ENCODE measurements around the gene MTHFD1L.
"Not testable (repeated sequence)": the region's sequence is repeated elsewhere in the genome, so short reads cannot be mapped to it uniquely, and the experiment has no call there.

Gene MTHFD1L

GRCh38 chr6:151112130-151112529 lies 246.6 kb downstream of the MTHFD1L start:
- Histone ChIP-seq H3K9me2 (replicated peaks; ENCODE audit: insufficient read depth, low read length) (no peaks in the 10 kb centered on the region), H2AFZ (ENCODE audit: low read depth, low read length, severe bottlenecking) (no peak overlapping the region), H3K36me3 (ENCODE audit: low read length) (no peaks in the 10 kb centered on the region), H3K27ac (ENCODE audit: low read depth, low read length) (no peak overlapping the region), H3K79me2 (ENCODE audit: insufficient read depth, low read length) (no peaks in the 10 kb centered on the region), H4K20me1 (ENCODE audit: low read depth, low read length) (no peaks in the 10 kb centered on the region), H3K9me3 (ENCODE audit: insufficient read depth, low read length) (no peaks in the 10 kb centered on the region), H3K9ac (ENCODE audit: low read length) (no peak overlapping the region), H3K27me3 (ENCODE audit: low read length) (no peaks in the 10 kb centered on the region; the same call in 1 of the 2 replicates), H3K4me2 (ENCODE audit: low read depth, low read length, poor library complexity, severe bottlenecking) (no peak overlapping the region), H3K4me3 (ENCODE audit: insufficient read depth, low read length, poor library complexity, severe bottlenecking) (no peak overlapping the region), H3F3A (ENCODE audit: insufficient read depth) (no peaks in the 10 kb centered on the region)
- TF ChIP-seq, protein P1, sequence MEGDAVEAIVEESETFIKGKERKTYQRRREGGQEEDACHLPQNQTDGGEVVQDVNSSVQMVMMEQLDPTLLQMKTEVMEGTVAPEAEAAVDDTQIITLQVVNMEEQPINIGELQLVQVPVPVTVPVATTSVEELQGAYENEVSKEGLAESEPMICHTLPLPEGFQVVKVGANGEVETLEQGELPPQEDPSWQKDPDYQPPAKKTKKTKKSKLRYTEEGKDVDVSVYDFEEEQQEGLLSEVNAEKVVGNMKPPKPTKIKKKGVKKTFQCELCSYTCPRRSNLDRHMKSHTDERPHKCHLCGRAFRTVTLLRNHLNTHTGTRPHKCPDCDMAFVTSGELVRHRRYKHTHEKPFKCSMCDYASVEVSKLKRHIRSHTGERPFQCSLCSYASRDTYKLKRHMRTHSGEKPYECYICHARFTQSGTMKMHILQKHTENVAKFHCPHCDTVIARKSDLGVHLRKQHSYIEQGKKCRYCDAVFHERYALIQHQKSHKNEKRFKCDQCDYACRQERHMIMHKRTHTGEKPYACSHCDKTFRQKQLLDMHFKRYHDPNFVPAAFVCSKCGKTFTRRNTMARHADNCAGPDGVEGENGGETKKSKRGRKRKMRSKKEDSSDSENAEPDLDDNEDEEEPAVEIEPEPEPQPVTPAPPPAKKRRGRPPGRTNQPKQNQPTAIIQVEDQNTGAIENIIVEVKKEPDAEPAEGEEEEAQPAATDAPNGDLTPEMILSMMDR (IDR thresholded peaks at IDR 0.05; ENCODE audit: insufficient read depth, low read length, poor library complexity, severe bottlenecking) = no peak
- no peak for TF ChIP-seq EZH2phosphoT487 (conservative IDR thresholded peaks at IDR 0.05; ENCODE audit: low read length)

- not testable (repeated sequence) for H3K9me2 ChIP-seq (replicated peaks; ENCODE audit: insufficient read depth, low read length); H3K79me2 ChIP-seq (ENCODE audit: insufficient read depth, low read length); H3K36me3 ChIP-seq (ENCODE audit: low read length); H3K4me2 ChIP-seq (ENCODE audit: low read depth, low read length, poor library complexity, severe bottlenecking); H2AFZ ChIP-seq (ENCODE audit: low read depth, low read length, severe bottlenecking); H4K20me1 ChIP-seq (ENCODE audit: low read depth, low read length); H3K27me3 ChIP-seq (ENCODE audit: low read length); H3F3A ChIP-seq (ENCODE audit: insufficient read depth); H3K9me3 ChIP-seq (ENCODE audit: insufficient read depth, low read length); H3K9ac ChIP-seq (ENCODE audit: low read length); H3K27ac ChIP-seq (ENCODE audit: low read depth, low read length); H3K4me3 ChIP-seq (ENCODE audit: insufficient read depth, low read length, poor library complexity, severe bottlenecking)
Observed at GRCh38 chr6:151112884-151113283, 247.4 kb downstream of the MTHFD1L start.

- no peak overlapping the region for H3K4me3 ChIP-seq (ENCODE audit: insufficient read depth, low read length, poor library complexity, severe bottlenecking)
- no peak overlapping the region for H2AFZ ChIP-seq (ENCODE audit: low read depth, low read length, severe bottlenecking)
- H3K9me3 ChIP-seq (ENCODE audit: insufficient read depth, low read length) = no peaks in the 10 kb centered on the region
- H3K36me3 ChIP-seq (ENCODE audit: low read length) = no peaks in the 10 kb centered on the region
- no peaks in the 10 kb centered on the region for H4K20me1 ChIP-seq (ENCODE audit: low read depth, low read length)
- H3K9me2 ChIP-seq (replicated peaks; ENCODE audit: insufficient read depth, low read length) = no peaks in the 10 kb centered on the region
- no peaks in the 10 kb centered on the region for H3F3A ChIP-seq (ENCODE audit: insufficient read depth)
- TF ChIP-seq, protein P1 (IDR thresholded peaks at IDR 0.05; ENCODE audit: insufficient read depth, low read length, poor library complexity, severe bottlenecking) = no peak
- TF ChIP-seq EZH2phosphoT487 (conservative IDR thresholded peaks at IDR 0.05; ENCODE audit: low read length) = no peak
- H3K4me2 ChIP-seq (ENCODE audit: low read depth, low read length, poor library complexity, severe bottlenecking) = no peak overlapping the region
- no peaks in the 10 kb centered on the region; the same call in 1 of the 2 replicates for H3K27me3 ChIP-seq (ENCODE audit: low read length)
- no peak overlapping the region for H3K27ac ChIP-seq (ENCODE audit: low read depth, low read length)
- no peaks in the 10 kb centered on the region for H3K79me2 ChIP-seq (ENCODE audit: insufficient read depth, low read length)
- no peak overlapping the region for H3K9ac ChIP-seq (ENCODE audit: low read length)
Observed at GRCh38 chr6:151113641-151114040, 248.1 kb downstream of the MTHFD1L start.

GRCh38 chr6:151118461-151119123 lies 253.1 kb downstream of the MTHFD1L start:
- TF ChIP-seq, protein P1 (IDR thresholded peaks at IDR 0.05; ENCODE audit: insufficient read depth, low read length, poor library complexity, severe bottlenecking) = no peak
- no peak for TF ChIP-seq EZH2phosphoT487 (conservative IDR thresholded peaks at IDR 0.05; ENCODE audit: low read length)
- no peaks in the 10 kb centered on the region for H3K79me2 ChIP-seq (ENCODE audit: insufficient read depth, low read length)
- H3K9me3 ChIP-seq (ENCODE audit: insufficient read depth, low read length) = no peaks in the 10 kb centered on the region
- H3K36me3 ChIP-seq (ENCODE audit: low read length) = no peaks in the 10 kb centered on the region
- H3K9me2 ChIP-seq (replicated peaks; ENCODE audit: insufficient read depth, low read length) = no peaks in the 10 kb centered on the region
- H3K4me2 ChIP-seq (ENCODE audit: low read depth, low read length, poor library complexity, severe bottlenecking) = no peak overlapping the region
- no peak overlapping the region for H2AFZ ChIP-seq (ENCODE audit: low read depth, low read length, severe bottlenecking)
- no peak overlapping the region for H3K9ac ChIP-seq (ENCODE audit: low read length)
- no peaks in the 10 kb centered on the region for H4K20me1 ChIP-seq (ENCODE audit: low read depth, low read length)
- H3F3A ChIP-seq (ENCODE audit: insufficient read depth) = no peaks in the 10 kb centered on the region
- H3K27me3 ChIP-seq (ENCODE audit: low read length) = no peaks in the 10 kb centered on the region
- no peak overlapping the region for H3K4me3 ChIP-seq (ENCODE audit: insufficient read depth, low read length, poor library complexity, severe bottlenecking)
- H3K27ac ChIP-seq (ENCODE audit: low read depth, low read length) = no peak overlapping the region

All from SU-DHL-6 (cell line).